ENCODE measurements around the gene BPIFB6.

BPIFB6 gene

GRCh38 chr20:33016581-33017109 lies 14.8 kb upstream of the BPIFB6 start:
- DNase-seq: no peak

- no peak for DNase-seq
Measured at GRCh38 chr20:33017542-33017941, 13.9 kb upstream of the BPIFB6 start.

GRCh38 chr20:33018169-33018931 lies 13.1 kb upstream of the BPIFB6 start:
- no peak for DNase-seq

GRCh38 chr20:33019465-33020277 lies 11.8 kb upstream of the BPIFB6 start:
- DNase-seq: no peak

DNA sequence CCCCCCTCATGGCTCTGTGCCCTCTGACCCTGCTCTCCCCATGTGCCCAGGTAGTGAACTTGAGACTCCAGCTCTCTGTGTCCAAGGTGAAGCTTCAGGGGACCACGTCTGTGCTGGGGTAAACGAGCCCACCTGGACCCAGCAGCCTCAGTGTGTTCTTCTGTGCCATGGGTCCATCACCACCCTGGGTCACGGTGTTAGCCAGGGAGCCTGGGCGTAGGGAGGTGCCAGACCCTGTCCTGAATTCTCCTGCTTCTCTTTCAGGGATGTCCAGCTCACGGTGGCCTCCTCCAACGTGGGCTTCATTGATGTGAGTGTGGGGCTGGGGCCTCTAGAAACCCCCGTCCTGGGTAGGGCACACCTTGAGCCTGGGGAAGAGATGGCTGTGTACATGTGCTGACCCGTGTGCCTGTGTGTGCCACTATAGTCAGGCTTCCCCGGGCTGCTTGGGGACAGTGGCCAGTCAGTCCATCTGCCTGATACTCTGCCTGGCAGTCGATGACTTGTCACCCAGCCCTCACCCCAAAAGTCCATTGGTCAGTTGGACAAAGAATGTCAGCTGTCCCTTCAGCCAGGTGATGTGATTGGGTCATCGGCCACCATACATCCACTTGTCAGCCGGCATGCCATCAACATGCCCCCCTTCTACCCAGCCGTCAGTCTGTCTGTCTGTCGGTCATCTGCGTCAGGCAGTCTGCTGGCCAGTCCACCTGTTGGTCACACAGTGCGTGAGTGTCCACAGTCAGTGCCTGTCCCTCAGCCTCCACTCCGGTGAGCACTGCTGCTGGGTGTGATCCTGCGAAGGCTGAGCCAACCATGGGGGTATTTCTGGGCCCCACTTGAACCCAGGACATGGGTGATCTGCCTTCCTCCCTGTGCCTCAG lies 10.9 kb upstream of the BPIFB6 start:
- DNase-seq: no peak

GRCh38 chr20:33021879-33022278 lies 9.6 kb upstream of the BPIFB6 start:
- no peak for DNase-seq

GRCh38 chr20:33022289-33022688 lies 9.2 kb upstream of the BPIFB6 start:
- DNase-seq: no peak

GRCh38 chr20:33022694-33023438 lies 8.6 kb upstream of the BPIFB6 start:
- DNase-seq: no peak

DNA sequence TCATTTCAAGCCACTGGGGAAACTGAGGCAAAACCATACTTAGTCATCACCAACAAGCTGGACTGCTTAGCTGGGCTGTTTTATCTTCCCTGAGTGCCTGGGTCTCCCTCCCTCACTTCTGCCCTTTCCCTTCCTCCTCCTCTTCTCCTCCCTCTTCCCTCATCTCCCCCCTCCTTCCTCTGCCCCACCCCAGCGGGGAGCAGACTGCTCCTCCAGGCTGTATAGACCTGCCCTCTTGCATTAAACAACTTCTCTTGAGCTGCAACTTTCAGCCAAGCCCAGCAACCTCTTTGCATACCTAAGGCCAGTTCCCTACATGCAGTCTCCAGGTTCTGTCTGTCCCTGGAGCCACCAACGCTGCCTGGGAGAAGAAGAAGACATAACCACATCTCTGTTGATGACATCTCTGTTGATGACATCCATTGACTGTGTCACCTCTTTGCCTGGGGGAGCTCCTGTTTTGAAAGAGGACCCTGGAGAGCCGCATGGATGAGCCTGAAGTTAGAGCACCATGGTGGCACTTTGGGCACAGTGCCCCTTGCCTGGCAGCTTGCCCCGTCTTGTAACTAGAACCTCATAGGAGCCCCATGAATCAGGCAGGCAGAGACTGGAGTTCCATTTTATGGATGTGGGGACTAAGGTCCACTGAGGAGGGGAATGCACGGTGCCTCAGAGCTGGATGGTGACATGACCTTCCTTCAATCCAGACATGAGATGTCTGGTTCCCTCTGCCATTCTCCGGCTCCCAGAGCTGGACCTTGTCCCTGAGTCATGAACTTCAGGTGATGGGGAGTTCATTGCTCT lies 7.8 kb upstream of the BPIFB6 start:
- no peak for DNase-seq

- DNase-seq: no peak
Measured at GRCh38 chr20:33024243-33024560, 7.2 kb upstream of the BPIFB6 start.

- no peak for DNase-seq
Measured at GRCh38 chr20:33024609-33025317, 6.7 kb upstream of the BPIFB6 start.

- no peak for DNase-seq
Measured at GRCh38 chr20:33025318-33025876, 6.1 kb upstream of the BPIFB6 start.

- no peak for DNase-seq
Measured at GRCh38 chr20:33026072-33026778, 5.2 kb upstream of the BPIFB6 start.

DNA sequence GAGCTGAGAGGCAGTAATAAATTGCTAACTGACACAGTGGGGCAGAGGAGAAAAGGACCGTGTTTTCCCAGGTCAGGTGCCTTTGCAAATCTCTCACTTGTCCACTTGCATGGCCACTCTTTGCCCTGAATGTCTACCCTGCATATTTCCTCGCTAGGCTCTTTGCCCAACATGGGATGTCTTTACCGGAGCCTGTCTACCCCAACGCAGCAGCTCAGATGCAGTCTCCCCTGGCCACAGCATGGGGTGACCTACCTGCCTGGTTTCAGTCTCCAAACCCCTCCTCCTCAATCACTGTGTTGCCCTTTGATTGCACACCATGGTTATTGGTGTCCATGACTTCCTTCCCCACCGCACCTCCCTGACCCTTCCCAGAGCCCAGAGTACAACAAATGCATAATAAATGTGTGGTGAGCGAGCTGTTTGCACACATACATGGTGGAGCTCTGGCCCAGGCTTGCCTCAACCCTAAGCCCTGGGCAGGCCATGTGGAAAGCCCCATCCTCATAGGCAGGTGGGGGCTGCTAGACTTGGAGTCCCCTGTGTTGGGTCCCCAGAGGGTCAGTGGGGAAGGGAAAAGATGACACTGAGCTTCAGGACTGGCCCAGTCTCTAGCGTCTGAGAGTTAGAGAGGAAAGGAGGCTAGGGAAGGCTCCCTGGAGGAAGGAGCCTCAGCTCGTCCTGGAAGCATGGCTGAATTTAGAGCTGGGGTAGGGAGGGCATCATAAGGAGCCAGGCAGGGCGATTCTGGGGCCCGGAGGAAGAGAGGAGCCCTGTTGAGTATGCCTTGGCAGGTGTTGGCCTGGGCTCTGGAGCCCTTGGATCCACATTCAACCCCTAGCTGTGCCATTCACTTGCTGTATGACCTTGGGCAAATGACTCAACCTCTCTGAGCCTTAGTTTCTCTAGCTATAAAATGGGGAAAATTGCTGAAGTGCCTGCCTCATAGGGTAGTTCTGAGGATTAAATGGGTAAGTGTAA lies 4.4 kb upstream of the BPIFB6 start:
- DNase-seq: no peak

DNA sequence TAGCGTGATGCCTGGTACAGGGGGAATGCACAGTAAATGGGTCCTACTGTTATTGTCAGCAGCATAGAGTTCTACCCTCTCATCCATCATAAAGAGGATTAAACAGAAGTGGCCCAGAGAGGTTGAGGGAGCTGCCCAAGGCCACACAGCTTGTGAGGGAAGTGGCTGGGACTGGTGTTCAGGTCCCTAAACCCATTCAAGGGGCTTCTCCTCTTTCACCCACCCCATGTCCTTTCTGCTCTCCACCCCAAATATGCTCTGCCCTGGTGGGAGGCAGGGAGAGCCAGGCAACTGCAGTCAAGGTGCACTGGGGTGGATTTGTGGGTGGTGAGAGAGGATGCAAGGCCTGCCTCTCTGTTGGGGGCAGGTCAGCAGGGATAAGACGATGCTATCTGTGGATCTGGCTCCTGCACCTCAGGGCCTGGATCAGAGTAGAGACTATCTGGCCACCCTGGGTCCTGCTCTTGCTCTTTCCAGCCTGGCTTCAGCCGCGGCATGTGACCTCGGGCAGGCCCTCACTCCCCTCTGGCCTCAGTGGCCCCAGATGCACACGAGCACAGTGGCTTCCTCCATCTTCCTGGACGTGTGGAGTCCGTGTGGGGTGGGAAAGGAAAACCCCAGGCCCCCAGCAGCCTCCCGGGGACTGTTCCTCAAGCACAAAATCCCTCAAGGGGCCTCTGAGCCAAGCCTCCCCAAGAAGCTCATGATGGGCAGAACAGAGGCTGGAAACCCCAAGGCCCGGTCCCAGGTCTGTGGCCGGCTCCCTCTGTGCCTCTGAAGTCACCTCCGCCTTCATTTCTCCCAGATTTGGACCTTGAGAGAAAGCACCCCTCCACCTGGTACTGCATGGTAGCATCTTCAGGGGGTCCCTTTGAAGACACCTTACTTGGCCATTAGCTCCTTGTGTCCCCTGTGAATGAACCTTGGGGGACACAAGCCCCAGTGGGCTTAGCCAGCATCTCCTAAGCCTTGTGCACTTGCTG lies 3.4 kb upstream of the BPIFB6 start:
- no peak for DNase-seq

DNA sequence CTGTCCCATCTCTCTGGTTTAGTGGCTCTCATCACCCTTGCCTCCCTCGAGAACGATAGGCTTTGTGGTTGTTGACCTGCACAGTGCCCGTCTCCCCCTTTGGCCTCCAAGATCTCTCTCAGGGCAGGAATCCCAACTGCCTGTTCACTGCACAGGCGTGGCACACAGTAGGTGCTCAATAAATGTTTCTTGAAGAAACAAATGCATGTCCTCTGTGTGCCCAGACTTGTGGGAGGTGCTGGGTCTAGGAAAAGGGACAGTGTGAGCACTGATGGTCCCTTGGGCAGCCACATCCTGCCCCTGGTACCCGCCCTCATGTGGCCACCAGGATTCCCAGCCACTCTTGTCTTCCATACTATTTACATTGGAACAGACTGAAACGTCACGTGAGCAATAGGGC lies 2.6 kb upstream of the BPIFB6 start:
- DNase-seq: no peak

DNA sequence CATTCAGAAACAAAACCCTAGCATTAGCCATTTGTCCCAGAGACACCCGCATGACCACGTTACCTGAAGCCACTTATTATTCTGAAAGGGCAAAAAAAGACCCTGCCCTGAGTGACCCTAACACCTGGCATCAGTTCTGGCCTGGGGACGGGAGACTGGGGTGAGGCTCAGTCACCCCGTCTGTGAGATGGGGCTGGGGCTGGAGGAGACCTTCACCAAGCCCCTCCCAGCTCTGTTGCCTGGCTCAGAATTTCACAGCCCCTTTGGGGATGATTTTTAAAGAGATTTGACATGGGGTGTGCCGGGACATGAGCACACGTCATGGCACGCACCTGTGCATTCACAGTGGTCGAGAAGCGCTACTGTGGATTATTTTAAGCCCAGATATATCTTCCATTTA lies 1.4 kb upstream of the BPIFB6 start:
- no peak for DNase-seq

Data from activated CD8-positive, alpha-beta memory T cell treated with anti-CD3 and anti-CD28 coated beads for 24 hours (primary cell).